SIG-M5 treated with dmso at 0.1 percent for 504 hours (cell line): ENCODE data around the gene SORCS2.

ENCODE experiments used
- DNase-seq: peaks from one replicate; lab custom pipeline; 2025; ENCODE audit not compliant: unreplicated experiment; lab: John Stamatoyannopoulos, UW

Gene SORCS2

GRCh38 chr4:7423801-7424552, 231.6 kb downstream of the SORCS2 start:
- DNase-seq = no peak

GRCh38 chr4:7424553-7425111, 232.3 kb downstream of the SORCS2 start:
- no peak for DNase-seq

GRCh38 chr4:7425124-7425523, 232.8 kb downstream of the SORCS2 start:
- DNase-seq = no peak

GRCh38 chr4:7425591-7426468, 233.5 kb downstream of the SORCS2 start:
- DNase-seq = no peak

- DNase-seq = no peak
Measured at GRCh38 chr4:7426525-7427171, 234.3 kb downstream of the SORCS2 start.

GRCh38 chr4:7427361-7427760, 235.0 kb downstream of the SORCS2 start:
- no peak for DNase-seq

GRCh38 chr4:7427831-7428260, 235.5 kb downstream of the SORCS2 start:
- DNase-seq = no peak

- no peak for DNase-seq
Measured at GRCh38 chr4:7428261-7429068, 236.1 kb downstream of the SORCS2 start.

GRCh38 chr4:7429069-7429416, 236.7 kb downstream of the SORCS2 start:
- no peak for DNase-seq

GRCh38 chr4:7429601-7430078, 237.3 kb downstream of the SORCS2 start:
- no peak for DNase-seq

- DNase-seq = no peak
Measured at GRCh38 chr4:7430368-7430964, 238.1 kb downstream of the SORCS2 start.

- DNase-seq = no peak
Measured at GRCh38 chr4:7430965-7431695, 238.8 kb downstream of the SORCS2 start.

- DNase-seq = no peak
Measured at GRCh38 chr4:7431696-7432530, 239.6 kb downstream of the SORCS2 start.

GRCh38 chr4:7432531-7433375, 240.4 kb downstream of the SORCS2 start:
- DNase-seq = no peak

- DNase-seq = no peak
Measured at GRCh38 chr4:7433376-7434140, 241.2 kb downstream of the SORCS2 start.

GRCh38 chr4:7434141-7434765, 241.9 kb downstream of the SORCS2 start:
- no peak for DNase-seq
